Measurements from ENCODE around the gene RRAD.
"Not testable (repeated sequence)": the region's sequence is repeated elsewhere in the genome, so short reads cannot be mapped to it uniquely, and the experiment has no call there.

RRAD gene

DNA sequence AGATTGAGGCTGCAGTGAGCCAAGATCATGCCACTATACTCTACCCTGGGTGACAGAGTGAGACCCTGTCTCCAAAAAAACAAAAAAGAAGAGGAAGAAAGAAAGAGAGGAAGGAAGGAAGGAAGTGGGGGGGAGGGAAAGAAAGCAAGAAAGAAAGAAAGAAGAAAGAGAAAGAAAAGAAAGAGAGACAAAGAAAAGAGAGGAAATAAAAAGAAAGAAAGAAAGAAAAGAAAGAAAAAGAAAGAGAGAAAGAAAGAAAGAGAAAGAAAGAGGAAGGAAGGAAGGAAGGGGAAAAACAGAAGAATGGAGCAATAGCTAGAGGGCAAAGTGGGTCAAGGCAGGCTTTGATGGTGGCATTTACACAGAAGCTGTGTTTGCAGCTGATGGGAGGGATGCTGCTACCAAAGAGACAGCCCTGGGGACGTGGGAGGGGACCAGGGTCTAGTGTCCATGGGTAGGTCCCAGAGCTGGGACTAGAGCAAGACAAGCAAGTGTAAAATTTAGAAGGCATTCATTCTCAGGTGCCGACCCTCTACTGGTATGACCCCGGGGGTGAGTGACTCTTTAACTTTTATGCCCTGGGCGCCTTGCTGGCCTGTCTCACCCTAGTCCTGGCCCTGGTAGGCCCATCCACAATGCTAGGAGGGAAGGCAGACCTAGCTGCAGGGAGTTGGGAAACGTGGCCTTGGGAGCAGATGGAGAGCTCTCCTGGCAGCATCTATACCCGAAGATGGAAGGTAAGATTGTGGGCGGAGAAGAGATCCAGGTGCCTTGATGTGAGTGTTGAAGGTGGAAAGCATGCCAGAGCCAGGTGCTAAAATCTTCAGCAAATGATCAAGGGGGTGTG, 33.7 kb upstream of the RRAD start:
- H3K4me2 ChIP-seq (ENCODE audit: low read length), result no peak overlapping the region
- no peak overlapping the region for H3K4me3 ChIP-seq (ENCODE audit: low read depth, low read length)
- H2BK120ac ChIP-seq (ENCODE audit: insufficient read depth, low read length, poor library complexity), result no peak overlapping the region
- H3K9me3 ChIP-seq (ENCODE audit: insufficient read depth, low read depth, low read length), result no peaks in the 10 kb centered on the region
- no peak overlapping the region for H2BK12ac ChIP-seq (ENCODE audit: low read length)
- H3K27me3 ChIP-seq (ENCODE audit: insufficient read depth, low read length), result no peaks in the 10 kb centered on the region
- no peak overlapping the region for H3K14ac ChIP-seq (ENCODE audit: low read length)
- no peaks in the 10 kb centered on the region for H3K4me1 ChIP-seq (ENCODE audit: control insufficient read depth in 1 of 2, insufficient read depth in 2 of 2, low read length in 2 of 2)
- no peak overlapping the region for H4K91ac ChIP-seq (ENCODE audit: low read depth, low read length)
- H4K8ac ChIP-seq (ENCODE audit: low read depth, low read length), result no peak overlapping the region
- H3K79me2 ChIP-seq (ENCODE audit: control insufficient read depth, insufficient read depth, low read length, poor library complexity), result no peaks in the 10 kb centered on the region
- H3K18ac ChIP-seq (ENCODE audit: low read length), result no peak overlapping the region
- DNase-seq, result no peak
- no peak overlapping the region for H3K23ac ChIP-seq (ENCODE audit: low read length)
- no peak overlapping the region for H3K4ac ChIP-seq (ENCODE audit: low read depth, low read length)
- peak overlapping the region; percentile 48 for H3K9ac ChIP-seq (ENCODE audit: low read length)
- H3K79me1 ChIP-seq (ENCODE audit: low read length), result no peaks in the 10 kb centered on the region
- no peak overlapping the region for H4K12ac ChIP-seq (ENCODE audit: low read depth, low read length)
- no peak overlapping the region for H2AK5ac ChIP-seq (ENCODE audit: low read length)
- no peak overlapping the region for H3K27ac ChIP-seq (ENCODE audit: low read depth, low read length)
- no CpG with 5 or more reads among the region's 7 CpGs for WGBS (ENCODE audit: extremely low coverage, insufficient coverage, insufficient read length)
- no peak overlapping the region for H2AFZ ChIP-seq (ENCODE audit: insufficient read depth, low read length, poor library complexity)
- no peak overlapping the region for H2BK5ac ChIP-seq (ENCODE audit: low read depth, low read length, poor library complexity)
- no peaks in the 10 kb centered on the region for H3K36me3 ChIP-seq (ENCODE audit: control insufficient read depth in 1 of 2, insufficient read depth in 2 of 2, low read length in 2 of 2)

DNA sequence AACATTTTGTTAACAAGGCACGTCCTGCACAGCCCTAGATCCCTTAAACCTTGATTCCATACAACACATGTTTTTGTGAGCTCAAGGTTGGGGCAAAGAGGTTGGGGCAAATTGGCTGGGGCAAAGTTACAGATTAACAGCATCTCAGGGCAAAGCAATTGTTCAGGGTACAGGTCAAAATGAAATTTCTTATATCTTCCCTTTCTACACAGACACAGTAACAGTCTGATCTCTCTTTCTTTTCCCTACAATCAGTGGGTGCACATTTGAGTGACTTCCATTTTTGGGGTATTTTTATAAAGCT, 30.8 kb upstream of the RRAD start:
- WGBS (ENCODE audit: extremely low coverage, insufficient coverage, insufficient read length), result no CpG with 5 or more reads among the region's 1 CpG
- H2BK5ac ChIP-seq (ENCODE audit: low read depth, low read length, poor library complexity), result not testable (repeated sequence)

DNA sequence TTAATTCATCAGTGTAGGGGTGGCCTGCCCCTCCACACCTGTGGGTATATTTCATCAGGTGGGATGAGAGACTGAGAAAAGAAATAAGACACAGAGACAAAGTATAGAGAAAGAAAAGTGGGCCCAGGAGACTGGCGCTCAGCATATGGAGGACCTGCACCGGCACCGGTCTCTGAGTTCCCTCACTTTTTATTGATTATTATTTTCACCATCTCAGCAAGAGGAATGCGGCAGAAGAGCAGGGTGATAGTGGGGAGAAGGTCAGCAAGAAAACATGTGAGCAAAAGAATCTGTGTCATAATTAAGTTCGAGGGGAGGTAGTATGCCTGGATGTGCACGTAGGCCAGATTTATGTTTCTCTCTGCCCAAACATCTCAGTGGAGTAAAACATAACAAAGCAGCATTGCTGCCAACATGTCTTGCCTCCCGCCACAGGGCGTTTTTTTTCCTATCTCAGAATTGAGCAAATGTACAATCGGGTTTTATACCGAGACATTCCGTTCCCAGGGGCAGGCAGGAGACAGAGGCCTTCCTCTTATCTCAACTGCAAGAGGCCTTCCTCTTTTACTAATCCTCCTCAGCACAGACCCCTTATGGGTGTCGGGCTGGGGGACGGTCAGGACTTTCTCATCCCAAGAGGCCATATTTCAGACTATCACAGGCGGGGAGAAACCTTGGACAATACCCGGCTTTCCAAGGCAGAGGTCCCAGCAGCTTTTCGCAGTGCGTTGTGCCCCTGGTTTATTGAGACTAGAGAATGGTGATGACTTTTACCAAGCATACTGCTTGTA, 30.2 kb upstream of the RRAD start:
- DNase-seq; H3K4me3 ChIP-seq (ENCODE audit: low read depth, low read length); H3K9ac ChIP-seq (ENCODE audit: low read length); H3K79me2 ChIP-seq (ENCODE audit: control insufficient read depth, insufficient read depth, low read length, poor library complexity); H3K36me3 ChIP-seq (ENCODE audit: control insufficient read depth in 1 of 2, insufficient read depth in 2 of 2, low read length in 2 of 2); H2AFZ ChIP-seq (ENCODE audit: insufficient read depth, low read length, poor library complexity); H2AK5ac ChIP-seq (ENCODE audit: low read length); H4K12ac ChIP-seq (ENCODE audit: low read depth, low read length); H2BK120ac ChIP-seq (ENCODE audit: insufficient read depth, low read length, poor library complexity); H3K23ac ChIP-seq (ENCODE audit: low read length); H3K4me2 ChIP-seq (ENCODE audit: low read length); H4K91ac ChIP-seq (ENCODE audit: low read depth, low read length); H3K4me1 ChIP-seq (ENCODE audit: control insufficient read depth in 1 of 2, insufficient read depth in 2 of 2, low read length in 2 of 2); H4K8ac ChIP-seq (ENCODE audit: low read depth, low read length); H2BK5ac ChIP-seq (ENCODE audit: low read depth, low read length, poor library complexity); H3K27ac ChIP-seq (ENCODE audit: low read depth, low read length); H3K79me1 ChIP-seq (ENCODE audit: low read length); H2BK12ac ChIP-seq (ENCODE audit: low read length); H3K9me3 ChIP-seq (ENCODE audit: insufficient read depth, low read depth, low read length); H3K27me3 ChIP-seq (ENCODE audit: insufficient read depth, low read length); H3K18ac ChIP-seq (ENCODE audit: low read length); H3K14ac ChIP-seq (ENCODE audit: low read length); H3K4ac ChIP-seq (ENCODE audit: low read depth, low read length): not testable (repeated sequence)
- no CpG with 5 or more reads among the region's 17 CpGs for WGBS (ENCODE audit: extremely low coverage, insufficient coverage, insufficient read length)

More for the DNA sequence above, 30.8 kb upstream of the RRAD start:
- H3K9ac ChIP-seq (ENCODE audit: low read length); H3K4me3 ChIP-seq (ENCODE audit: low read depth, low read length); H3K4me1 ChIP-seq (ENCODE audit: control insufficient read depth in 1 of 2, insufficient read depth in 2 of 2, low read length in 2 of 2); H2BK12ac ChIP-seq (ENCODE audit: low read length); H3K27ac ChIP-seq (ENCODE audit: low read depth, low read length); H4K8ac ChIP-seq (ENCODE audit: low read depth, low read length); H4K91ac ChIP-seq (ENCODE audit: low read depth, low read length); H3K18ac ChIP-seq (ENCODE audit: low read length); H3K4me2 ChIP-seq (ENCODE audit: low read length); DNase-seq; H3K23ac ChIP-seq (ENCODE audit: low read length); H3K79me2 ChIP-seq (ENCODE audit: control insufficient read depth, insufficient read depth, low read length, poor library complexity); H3K79me1 ChIP-seq (ENCODE audit: low read length); H3K27me3 ChIP-seq (ENCODE audit: insufficient read depth, low read length); H4K12ac ChIP-seq (ENCODE audit: low read depth, low read length); H3K14ac ChIP-seq (ENCODE audit: low read length); H3K9me3 ChIP-seq (ENCODE audit: insufficient read depth, low read depth, low read length); H3K4ac ChIP-seq (ENCODE audit: low read depth, low read length); H3K36me3 ChIP-seq (ENCODE audit: control insufficient read depth in 1 of 2, insufficient read depth in 2 of 2, low read length in 2 of 2); H2AK5ac ChIP-seq (ENCODE audit: low read length); H2AFZ ChIP-seq (ENCODE audit: insufficient read depth, low read length, poor library complexity); H2BK120ac ChIP-seq (ENCODE audit: insufficient read depth, low read length, poor library complexity): not testable (repeated sequence)

DNA sequence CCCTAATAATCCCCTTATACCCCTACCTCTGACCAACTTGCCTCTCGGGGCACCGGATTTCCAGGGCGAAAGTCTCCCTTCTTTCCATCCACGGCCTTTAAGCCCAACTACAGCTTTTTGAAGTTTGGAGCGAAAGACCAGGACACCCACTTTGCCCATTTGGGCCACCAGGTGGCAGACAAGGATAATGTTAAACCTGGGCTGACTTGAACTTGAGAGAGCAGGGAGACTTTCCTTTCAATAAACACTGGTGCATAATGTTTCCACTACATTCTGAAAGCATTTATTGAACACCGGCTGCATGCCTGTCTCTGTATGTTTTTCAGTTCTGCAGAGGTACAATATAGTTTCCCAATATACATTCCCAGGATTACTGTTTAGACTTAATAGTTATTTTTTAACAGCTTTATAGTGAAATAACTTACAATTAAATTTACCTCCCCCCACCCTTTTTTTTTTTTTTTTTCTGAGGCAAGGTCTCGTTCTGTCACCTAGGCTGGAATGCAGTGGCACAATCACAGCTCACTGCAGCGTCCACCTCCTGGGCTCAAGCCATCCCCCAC, 28.8 kb upstream of the RRAD start:
- Histone ChIP-seq H3K18ac (ENCODE audit: low read length) (no peak overlapping the region), H3K79me2 (ENCODE audit: control insufficient read depth, insufficient read depth, low read length, poor library complexity) (no peaks in the 10 kb centered on the region), H2BK12ac (ENCODE audit: low read length) (no peak overlapping the region), H3K9me3 (ENCODE audit: insufficient read depth, low read depth, low read length) (peaks cover 1% of the 10 kb centered on the region), H3K27me3 (ENCODE audit: insufficient read depth, low read length) (peaks cover 5% of the 10 kb centered on the region), H3K4me3 (ENCODE audit: low read depth, low read length) (no peak overlapping the region), H4K12ac (ENCODE audit: low read depth, low read length) (no peak overlapping the region), H4K91ac (ENCODE audit: low read depth, low read length) (no peak overlapping the region), H3K14ac (ENCODE audit: low read length) (no peak overlapping the region), H2BK5ac (ENCODE audit: low read depth, low read length, poor library complexity) (no peak overlapping the region), H2AK5ac (ENCODE audit: low read length) (no peak overlapping the region), H2BK120ac (ENCODE audit: insufficient read depth, low read length, poor library complexity) (no peak overlapping the region), H3K4ac (ENCODE audit: low read depth, low read length) (no peak overlapping the region), H2AFZ (ENCODE audit: insufficient read depth, low read length, poor library complexity) (no peak overlapping the region), H3K79me1 (ENCODE audit: low read length) (no peaks in the 10 kb centered on the region), H4K8ac (ENCODE audit: low read depth, low read length) (no peak overlapping the region), H3K27ac (ENCODE audit: low read depth, low read length) (no peak overlapping the region), H3K9ac (ENCODE audit: low read length) (no peak overlapping the region), H3K4me1 (ENCODE audit: control insufficient read depth in 1 of 2, insufficient read depth in 2 of 2, low read length in 2 of 2) (no peaks in the 10 kb centered on the region), H3K36me3 (ENCODE audit: control insufficient read depth in 1 of 2, insufficient read depth in 2 of 2, low read length in 2 of 2) (no peaks in the 10 kb centered on the region), H3K4me2 (ENCODE audit: low read length) (no peak overlapping the region), H3K23ac (ENCODE audit: low read length) (no peak overlapping the region)
- no CpG with 5 or more reads among the region's 8 CpGs for WGBS (ENCODE audit: extremely low coverage, insufficient coverage, insufficient read length)
- DNase-seq, result peak; percentile 59 to 87
